NCI-H460 (cell line): ENCODE measurements around the gene HBM. TPM values are rescaled to one million over a fixed set of nuclear protein-coding genes. Genes with fewer than 3 reads are reported as not detected.
"Not testable (repeated sequence)": the region's sequence is repeated elsewhere in the genome, so short reads cannot be mapped to it uniquely, and the experiment has no call there.

Source experiments
- DNase-seq: peaks from one replicate; pipeline ENCODE4 v3.0.0-alpha.2; 2016; ENCODE audit warnings: low read depth; ENCODE audit errors: extremely low read depth
- total RNA-seq: library from RNA; depleted of rRNA; stranded (reverse); fragments of >200 nt; shearing (Covaris generic); gene quantifications from 2 replicates; pipeline ENCODE4 v1.2.3, GENCODE V29; 2014

Gene HBM
- total RNA-seq, 1 experiment from 2014 or later = not detected

DNA sequence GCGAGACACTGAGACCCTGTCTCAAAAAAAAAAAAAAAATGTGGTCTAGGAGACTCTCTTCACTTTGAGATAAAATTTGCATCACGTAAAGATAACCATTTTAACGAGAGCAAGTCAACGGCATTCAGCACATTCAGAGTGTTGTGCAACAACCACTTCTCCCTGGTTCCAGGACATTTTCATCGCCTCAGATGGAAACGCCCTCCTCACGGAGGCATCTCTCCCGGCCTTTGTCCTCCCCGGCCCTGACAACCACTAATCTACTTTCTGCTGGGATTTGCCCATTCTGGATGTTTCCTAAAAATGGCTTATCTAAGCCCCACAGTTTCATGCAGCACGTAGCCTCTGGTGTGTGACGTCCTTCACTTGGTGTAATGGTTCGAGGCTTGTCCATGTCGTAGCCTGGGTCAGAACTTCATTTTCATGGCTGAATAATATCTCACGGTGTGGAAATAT lies 21.0 kb upstream of the HBM start:
- DNase-seq = no peak

DNA sequence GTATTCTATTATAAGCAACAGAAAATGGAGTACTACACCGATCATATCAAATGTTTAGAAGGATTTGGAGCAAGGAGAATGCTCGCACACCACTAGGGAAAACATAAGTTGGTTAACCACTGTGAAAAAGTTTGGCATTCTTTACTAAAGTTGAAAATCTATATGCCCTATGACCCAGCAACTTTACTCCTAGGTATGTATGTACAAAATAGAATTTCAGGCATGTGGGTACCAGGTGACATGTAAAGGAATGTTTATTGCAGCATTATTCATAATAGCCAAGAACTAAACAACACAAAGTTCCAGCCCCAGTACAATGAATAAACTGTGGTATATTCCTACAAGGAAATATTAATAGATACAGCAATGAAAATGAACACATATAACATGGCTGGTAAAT lies 19.1 kb upstream of the HBM start:
- DNase-seq = no peak

DNA sequence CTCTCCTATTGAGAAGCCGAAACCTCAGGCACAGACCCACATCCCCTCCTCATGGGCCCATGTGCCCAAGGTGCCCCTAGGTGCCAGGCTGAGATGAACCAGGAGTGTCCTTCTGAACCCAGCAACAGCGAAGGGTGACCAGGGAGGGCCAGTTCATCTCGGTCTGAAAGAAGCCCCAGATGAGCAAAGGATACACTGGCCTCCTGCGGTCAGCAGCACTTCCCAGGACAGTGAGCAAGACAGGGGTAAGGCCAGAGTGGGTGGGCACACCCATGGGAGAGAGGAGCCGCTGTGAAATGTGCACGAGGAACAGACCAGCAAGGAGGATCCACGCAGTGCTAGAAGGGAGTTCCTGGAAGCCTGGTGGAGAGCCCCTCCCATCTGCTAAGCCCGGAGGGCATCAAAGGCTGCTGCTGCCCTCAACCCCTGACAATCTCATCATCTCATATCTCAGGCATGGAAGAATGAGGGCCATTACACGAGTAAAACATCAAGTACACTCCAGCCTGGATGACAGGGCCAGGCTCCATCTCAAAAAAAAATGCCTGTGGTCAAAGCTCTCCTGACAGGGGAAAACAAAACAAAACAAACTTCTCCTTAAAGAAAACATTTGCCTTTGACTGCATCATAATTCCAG lies 16.6 kb upstream of the HBM start:
- no peak for DNase-seq

DNA sequence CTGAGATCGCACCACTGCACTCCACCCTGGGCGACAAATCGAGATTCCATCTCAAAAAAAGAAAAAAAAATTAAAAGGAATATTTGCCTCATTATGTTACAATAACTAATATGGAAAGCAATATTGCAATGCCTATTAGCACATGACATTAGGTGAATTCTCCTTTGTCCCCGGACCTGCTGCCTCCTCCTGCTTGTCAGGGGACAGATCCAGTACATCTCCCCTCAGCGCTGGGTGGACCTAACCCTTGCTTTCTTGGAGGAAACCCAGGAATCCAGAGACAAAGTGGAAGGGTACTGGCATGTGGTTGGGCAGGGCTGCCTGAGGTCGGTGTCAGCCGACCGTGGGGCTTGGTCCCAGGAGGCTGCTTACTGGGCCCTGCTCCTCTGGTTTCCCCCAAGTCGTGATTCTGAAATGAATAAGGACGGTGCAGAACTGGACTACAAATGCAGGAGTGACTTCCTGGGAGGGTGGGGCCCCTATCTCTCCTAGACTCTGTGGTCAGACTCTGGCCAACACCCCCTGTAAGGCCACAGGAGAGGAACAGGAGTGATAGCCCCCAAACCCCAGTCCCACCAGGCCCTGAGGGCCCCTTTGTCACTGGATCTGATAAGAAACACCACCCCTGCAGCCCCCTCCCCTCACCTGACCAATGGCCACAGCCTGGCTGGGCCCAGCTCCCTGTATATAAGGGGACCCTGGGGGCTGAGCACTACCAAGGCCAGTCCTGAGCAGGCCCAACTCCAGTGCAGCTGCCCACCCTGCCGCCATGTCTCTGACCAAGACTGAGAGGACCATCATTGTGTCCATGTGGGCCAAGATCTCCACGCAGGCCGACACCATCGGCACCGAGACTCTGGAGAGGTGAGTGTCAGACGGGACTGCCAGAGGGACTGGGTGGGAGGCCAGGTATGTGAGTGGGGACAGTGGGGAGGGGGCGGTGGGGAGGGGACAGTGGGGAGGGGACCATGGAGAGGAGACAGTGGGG lies 13.3 kb upstream of the HBM start, which contains the start of gene HBZ:
TSS of gene HBZ (plus strand) at position 504 of the 988 bp plus-strand sequence. CDS start at position 770, 266 bp downstream.
- no peak for DNase-seq

DNA sequence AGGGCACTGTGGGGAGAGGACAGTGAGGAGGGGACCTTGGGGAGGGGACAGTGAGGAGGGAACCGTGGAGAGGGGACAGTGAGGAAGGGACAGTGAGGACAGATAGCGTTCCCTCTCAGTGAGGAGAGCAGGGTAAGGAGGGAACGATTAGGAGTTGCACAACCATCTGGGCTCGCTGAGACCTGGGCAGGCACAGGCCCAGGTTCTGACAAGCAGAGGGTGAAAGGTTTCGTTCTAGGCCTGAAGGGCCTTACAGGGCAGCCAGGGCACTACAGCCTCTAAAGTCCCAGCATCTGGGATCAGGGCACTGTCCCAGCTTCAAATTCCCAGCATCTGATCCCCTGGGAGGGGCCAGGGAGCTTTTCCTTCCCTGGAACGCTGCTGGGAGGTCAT lies 12.7 kb upstream of the HBM start:
- not testable (repeated sequence) for DNase-seq

DNA sequence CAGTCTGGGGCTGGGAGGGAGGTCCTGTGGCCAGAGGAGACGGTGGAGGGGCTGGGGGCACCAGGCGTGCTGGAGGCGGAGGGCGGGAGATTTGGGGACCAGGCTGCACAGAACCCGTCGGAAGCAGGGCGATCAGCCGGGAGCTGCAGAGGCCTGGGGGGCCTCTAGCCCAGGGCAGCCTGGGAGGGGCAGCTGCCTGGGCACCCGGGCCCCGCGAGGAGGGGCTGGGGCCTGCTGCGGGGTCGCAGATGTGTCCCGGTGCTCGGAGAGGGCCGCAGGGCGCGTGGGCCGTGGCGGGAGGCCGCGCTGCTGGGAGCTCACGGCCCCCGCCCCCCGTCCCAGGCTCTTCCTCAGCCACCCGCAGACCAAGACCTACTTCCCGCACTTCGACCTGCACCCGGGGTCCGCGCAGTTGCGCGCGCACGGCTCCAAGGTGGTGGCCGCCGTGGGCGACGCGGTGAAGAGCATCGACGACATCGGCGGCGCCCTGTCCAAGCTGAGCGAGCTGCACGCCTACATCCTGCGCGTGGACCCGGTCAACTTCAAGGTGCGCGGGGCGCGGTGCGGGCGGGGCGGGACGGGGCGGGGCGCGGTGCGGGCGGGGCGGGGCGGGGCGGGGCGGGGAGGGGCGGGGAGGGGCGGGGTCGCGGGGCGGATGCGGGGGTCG lies 12.1 kb upstream of the HBM start:
- not testable (repeated sequence) for DNase-seq

DNA sequence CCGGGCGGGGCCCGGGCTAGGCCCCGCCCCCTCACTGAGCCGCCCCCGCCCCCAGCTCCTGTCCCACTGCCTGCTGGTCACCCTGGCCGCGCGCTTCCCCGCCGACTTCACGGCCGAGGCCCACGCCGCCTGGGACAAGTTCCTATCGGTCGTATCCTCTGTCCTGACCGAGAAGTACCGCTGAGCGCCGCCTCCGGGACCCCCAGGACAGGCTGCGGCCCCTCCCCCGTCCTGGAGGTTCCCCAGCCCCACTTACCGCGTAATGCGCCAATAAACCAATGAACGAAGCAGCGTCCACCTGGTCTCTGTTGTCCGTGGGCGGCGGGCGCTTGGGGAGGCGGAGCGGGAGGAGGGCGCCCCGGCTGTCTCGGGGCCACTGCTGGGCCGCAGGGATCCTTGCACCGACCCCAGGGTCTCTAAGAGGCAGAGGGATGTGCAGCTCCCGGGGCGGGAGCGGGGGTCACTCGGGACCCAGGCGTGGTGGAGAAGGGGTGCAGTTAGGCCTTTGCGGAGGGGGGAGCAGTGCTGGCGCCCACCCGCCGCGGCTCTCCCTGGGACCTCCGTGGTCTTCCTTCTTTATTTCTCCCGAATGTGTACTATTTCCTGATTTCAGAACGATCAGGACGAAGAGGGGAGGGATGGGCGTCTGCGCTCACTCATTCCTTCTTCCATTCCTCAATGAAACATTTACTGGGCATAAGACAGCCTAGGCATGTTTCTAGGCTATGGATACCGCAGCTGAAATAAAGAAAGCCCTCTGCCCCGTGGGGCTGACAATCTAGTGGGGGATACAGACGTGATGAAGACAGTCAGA lies 11.4 kb upstream of the HBM start:
- peak; percentile 20 for DNase-seq

DNA sequence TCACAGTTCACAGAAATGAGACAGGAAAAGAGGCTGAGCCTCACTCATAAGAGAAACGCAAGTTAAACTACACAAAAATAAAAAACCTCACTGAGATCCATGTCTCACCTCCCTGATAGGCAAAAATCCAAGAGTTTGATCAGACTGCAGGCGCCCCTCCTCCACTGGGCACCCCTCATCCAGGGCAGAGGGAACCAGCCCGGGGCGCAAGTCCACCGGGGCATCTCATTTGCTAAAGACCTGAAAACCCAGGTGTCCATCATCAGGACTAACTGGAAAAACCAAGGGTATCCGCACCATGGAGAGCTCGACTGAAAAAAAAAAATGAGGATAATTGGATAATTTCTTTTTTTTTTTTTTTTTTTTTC lies 10.8 kb upstream of the HBM start:
- DNase-seq = no peak

DNA sequence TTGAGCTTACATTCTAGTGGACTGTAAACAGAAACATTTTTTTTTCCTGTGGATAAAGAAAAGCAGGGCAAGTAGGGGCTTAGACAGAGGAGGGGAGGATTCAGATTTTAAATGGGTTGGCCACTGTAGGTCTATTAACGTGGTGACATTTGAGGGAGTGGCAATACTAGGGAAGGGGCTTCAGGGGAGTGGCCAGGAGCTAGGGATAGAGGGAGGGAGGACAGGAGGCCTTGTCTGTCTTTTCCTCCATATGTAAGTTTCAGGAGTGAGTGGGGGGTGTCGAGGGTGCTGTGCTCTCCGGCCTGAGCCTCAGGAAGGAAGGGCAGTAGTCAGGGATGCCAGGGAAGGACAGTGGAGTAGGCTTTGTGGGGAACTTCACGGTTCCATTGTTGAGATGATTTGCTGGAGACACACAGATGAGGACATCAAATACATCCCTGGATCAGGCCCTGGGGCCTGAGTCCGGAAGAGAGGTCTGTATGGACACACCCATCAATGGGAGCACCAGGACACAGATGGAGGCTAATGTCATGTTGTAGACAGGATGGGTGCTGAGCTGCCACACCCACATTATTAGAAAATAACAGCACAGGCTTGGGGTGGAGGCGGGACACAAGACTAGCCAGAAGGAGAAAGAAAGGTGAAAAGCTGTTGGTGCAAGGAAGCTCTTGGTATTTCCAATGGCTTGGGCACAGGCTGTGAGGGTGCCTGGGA lies 6.5 kb upstream of the HBM start:
- no peak for DNase-seq

DNA sequence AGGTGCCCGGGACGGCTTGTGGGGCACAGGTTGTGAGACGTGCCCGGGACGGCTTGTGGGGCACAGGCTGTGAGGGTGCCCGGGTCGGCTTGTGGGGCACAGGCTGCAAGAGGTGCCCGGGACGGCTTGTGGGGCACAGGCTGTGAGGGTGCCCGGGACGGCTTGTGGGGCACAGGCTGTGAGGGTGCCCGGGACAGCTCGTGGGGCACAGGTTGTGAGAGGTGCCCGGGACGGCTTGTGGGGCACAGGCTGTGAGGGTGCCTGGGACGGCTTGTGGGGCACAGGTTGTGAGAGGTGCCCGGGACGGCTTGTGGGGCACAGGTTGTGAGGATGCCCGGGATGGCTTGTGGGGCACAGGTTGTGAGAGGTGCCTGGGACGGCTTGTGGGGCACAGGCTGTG lies 5.5 kb upstream of the HBM start:
- DNase-seq = not testable (repeated sequence)

DNA sequence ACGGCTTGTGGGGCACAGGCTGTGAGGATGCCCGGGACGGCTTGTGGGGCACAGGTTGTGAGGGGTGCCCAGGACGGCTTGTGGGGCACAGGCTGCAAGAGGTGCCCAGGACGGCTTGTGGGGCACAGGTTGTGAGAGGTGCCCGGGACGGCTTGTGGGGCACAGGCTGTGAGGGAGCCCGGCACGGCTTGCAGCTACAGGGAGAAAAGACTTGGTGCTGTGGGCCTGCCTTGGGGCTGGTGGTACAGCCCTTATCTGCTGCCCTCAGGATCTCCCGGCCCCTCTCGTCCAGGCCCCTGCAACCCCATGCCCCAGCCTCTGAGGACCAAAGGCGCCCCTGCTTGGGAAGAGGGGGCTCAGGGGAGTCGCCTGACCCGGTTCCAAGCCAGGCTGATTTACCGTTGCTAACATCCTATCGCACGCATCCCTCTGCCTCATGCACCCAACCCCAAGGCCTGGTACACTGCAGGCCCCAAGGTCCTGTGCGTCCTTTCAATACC lies 5.0 kb upstream of the HBM start:
- DNase-seq = no peak

DNA sequence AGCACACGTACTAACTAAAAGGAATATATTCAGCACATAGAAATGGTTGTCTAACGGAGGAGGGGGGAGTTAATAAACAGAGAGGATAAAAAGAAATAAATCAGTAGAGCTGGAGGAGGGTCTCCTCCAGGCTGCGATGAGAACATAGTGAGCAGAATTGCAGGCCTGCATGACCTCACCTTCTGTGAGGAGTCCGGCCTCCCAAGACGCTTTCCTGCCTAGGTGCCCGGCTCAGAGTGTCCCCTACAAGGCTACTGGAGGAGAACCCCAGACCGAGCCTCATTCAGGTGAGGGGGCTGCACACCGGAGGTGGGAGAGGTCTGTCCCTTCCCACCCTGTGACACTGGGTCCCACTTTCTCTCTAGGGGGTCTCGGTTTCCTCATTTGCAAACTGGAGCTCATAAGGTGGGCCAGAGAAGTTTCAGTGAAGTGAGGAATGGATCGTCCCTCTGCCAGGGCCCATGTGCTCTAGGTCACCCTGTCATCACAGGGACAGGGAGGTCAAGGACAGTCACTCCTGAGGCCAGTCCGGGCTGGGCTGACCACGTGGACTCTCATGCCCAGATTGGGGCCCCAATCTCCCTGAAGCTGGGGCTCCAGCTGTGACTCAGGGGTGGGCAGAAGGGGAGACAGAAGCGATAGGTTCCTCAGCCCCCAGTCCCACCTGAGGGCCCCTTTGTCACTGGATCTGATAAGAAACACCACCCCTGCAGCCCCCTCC lies 3.3 kb upstream of the HBM start:
- no peak for DNase-seq

DNA sequence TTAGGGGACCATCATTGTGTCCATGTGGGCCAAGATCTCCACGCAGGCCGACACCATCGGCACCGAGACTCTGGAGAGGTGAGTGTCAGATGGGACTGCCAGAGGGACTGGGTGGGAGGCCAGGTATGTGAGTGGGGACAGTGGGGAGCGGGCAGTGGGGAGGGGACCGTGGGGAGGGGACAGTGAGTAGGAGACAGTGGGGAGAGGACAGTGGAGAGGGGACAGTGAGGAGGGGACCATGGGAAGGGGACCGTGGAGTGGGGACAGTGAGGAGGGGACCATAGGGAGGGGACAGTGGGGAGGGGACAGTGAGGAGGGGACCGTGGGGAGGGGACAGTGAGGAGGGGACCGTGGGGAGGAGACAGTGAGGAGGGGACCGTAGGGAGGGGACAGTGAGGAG lies 2.6 kb upstream of the HBM start:
- not testable (repeated sequence) for DNase-seq

DNA sequence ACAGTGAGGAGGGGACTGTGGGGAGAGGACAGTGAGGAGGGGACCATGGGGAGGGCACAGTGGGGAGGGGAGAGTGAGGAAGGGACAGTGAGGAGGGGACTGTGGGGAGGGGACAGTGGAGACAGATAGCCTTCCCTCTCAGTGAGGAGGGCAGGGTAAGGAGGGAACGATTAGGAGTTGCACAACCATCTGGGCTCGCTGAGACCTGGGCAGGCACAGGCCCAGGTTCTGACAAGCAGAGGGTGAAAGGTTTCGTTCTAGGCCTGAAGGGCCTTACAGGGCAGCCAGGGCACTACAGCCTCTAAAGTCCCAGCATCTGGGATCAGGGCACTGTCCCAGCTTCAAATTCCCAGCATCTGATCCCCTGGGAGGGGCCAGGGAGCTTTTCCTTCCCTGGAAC lies 2.1 kb upstream of the HBM start:
- not testable (repeated sequence) for DNase-seq

DNA sequence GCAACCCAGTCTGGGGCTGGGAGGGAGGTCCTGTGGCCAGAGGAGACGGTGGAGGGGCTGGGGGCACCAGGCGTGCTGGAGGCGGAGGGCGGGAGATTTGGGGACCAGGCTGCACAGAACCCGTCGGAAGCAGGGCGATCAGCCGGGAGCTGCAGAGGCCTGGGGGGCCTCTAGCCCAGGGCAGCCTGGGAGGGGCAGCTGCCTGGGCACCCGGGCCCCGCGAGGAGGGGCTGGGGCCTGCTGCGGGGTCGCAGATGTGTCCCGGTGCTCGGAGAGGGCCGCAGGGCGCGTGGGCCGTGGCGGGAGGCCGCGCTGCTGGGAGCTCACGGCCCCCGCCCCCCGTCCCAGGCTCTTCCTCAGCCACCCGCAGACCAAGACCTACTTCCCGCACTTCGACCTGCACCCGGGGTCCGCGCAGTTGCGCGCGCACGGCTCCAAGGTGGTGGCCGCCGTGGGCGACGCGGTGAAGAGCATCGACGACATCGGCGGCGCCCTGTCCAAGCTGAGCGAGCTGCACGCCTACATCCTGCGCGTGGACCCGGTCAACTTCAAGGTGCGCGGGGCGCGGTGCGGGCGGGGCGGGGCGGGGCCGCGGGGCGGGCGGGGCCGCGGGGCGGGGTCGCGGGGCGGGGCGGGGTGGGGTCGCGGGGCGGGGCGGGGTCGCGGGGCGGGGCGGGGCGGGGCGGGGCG lies 1.5 kb upstream of the HBM start:
- not testable (repeated sequence) for DNase-seq

DNA sequence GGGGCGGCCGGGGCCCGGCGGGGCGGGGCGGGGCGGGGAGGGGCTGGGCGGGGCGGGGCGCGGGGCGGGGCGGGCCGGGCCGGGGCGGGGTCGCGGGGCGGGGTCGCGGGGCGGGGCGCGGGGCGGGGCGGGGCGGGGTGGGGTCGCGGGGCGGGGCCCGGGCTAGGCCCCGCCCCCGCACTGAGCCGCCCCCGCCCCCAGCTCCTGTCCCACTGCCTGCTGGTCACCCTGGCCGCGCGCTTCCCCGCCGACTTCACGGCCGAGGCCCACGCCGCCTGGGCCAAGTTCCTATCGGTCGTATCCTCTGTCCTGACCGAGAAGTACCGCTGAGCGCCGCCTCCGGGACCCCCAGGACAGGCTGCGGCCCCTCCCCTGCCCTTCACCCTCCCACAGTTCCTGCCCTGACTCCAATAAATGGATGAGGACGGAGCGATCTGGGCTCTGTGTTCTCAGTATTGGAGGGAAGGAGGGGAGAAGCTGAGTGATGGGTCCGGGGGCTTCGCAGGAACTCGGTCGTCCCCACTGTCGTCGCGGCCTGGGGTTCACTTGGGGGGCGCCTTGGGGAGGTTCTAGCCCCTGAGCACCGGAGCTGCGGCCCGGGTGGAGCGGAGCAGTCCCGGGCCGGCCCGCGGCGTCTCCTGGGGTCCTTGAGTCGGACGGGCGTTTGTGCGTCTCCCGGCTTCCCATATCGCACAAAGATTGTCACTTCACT lies 795 bp upstream of the HBM start:
- no peak for DNase-seq

DNA sequence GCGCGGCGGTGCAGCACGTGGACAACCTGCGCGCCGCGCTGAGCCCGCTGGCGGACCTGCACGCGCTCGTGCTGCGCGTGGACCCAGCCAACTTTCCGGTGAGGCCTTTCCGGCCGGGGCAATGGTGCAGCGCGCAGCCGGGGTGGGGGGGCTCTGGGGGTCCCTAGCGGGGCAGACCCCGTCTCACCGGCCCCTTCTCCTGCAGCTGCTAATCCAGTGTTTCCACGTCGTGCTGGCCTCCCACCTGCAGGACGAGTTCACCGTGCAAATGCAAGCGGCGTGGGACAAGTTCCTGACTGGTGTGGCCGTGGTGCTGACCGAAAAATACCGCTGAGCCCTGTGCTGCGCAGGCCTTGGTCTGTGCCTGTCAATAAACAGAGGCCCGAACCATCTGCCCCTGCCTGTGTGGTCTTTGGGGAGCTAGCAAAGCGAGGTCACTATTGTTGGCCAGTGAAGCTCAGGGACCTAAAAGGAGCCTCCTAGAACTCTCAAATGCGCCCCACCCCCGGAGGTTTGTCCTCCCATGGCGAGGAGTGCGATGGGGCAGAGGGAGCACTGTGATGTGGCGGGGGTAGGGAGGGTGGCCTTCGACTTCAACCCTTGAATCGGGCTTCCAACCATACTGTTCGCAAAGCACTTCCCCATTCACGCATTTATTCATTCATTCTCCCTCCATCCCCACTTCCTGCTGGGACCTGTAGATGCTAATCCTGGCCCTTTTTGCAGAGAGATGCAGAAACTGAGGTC lies 770 bp downstream of the HBM start:
- DNase-seq = no peak
